ENCODE data around the gene VPS26C.

The VPS26C gene

DNA sequence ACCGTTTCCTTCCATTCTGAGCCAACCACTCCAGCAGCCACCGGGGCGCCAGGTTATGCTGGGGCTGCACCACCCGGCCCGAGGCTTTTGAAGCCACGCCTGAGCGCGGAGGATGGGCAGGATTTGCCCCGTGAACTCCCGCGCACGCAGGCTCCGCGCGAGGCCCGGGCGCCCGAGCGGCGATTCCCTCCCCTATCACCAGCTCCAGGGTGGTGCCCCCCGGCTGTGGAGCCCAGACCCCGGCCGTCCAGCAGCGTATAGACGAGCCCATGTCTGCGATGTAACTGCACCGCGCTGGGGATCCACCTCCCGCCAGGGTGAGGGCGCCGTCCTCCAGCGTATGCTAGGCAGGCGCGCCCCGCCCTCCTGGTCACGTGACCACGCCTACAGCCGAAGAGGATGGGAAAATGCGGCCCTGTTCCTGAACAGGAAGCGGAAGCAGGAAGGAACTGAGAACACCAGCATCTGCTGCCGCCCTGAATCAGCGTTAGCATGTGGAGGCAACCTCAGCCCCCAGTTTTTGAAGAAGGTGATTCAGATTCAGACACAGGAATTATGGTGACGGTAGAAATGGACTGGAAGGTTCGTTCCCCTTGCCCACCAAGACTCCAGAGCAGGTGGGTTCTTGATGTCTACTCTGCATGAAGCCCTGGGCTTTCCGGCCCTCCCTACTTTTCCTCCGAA is 46.0 kb downstream of the VPS26C start:
- DNase-seq (ENCODE audit: low read depth): peak; percentile 94

DNA sequence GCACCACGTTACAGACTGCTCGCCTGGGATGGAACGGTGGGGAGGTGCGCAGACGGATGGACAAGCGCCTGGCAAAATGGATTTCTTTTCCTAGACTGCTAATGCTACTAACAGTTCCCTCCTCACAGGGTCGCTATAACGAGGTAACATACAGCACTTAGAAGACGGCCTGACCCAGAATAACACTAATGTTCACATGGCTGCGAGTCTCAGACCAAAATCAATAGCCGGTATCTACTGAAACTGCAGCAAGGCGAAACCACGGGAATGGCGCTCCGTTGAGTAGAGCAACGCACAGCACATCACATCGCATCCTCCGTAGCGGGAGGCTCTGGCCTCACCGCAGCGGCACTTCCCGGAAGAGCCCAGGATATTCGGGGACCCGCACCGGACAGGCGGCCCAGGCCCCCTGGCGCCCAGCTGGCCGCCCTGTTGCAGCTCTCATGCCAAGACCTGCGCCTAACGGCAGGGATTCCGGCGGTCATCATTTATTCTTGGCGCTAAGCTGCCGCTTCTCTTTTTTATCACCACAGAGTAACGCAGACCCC is 46.6 kb downstream of the VPS26C start:
- TF ChIP-seq, protein P1, sequence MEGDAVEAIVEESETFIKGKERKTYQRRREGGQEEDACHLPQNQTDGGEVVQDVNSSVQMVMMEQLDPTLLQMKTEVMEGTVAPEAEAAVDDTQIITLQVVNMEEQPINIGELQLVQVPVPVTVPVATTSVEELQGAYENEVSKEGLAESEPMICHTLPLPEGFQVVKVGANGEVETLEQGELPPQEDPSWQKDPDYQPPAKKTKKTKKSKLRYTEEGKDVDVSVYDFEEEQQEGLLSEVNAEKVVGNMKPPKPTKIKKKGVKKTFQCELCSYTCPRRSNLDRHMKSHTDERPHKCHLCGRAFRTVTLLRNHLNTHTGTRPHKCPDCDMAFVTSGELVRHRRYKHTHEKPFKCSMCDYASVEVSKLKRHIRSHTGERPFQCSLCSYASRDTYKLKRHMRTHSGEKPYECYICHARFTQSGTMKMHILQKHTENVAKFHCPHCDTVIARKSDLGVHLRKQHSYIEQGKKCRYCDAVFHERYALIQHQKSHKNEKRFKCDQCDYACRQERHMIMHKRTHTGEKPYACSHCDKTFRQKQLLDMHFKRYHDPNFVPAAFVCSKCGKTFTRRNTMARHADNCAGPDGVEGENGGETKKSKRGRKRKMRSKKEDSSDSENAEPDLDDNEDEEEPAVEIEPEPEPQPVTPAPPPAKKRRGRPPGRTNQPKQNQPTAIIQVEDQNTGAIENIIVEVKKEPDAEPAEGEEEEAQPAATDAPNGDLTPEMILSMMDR (conservative IDR thresholded peaks at IDR 0.05; ENCODE audit: low read depth, low read length): peak; percentile 33
- H3K4me3 ChIP-seq (ENCODE audit: low read depth, low read length): peak overlapping the region; percentile 71
- peak; percentile 69 for DNase-seq (ENCODE audit: low read depth)

More for the DNA sequence above, 46.0 kb downstream of the VPS26C start:
- peak overlapping the region; percentile 71 for H3K4me3 ChIP-seq (ENCODE audit: low read depth, low read length)
- TF ChIP-seq, protein P1 (conservative IDR thresholded peaks at IDR 0.05; ENCODE audit: low read depth, low read length): peak; percentile 65

DNA sequence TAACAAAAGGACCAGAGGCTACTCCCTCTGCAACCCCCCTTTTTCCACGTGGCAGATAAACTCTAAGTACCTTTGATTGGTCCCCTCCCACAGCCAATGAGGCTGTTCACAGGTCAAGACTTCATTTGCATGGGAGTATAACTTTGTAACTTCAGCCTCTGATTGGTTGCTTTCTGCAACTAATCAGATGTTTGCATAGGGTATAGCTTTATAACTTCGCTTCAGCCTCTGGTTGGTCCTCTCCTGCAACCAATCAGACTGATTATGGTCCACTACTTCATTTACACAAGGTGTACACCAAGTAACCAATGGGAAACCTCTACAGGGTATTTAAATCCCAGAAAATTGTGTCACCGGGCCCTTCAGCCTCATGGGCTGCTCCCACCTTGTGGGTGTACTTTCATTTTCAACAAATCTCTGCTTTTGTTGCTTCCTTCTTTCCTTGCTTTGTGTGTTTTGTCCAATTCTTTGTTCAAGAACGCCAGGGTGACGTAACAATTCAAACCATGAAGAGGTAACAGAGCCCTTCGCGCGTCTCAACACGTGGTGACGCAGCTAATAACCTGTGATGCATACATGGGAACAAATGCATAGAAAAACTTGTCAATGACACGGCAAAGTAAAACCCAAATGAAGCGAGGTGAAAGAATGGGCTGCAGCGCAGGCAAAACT is 47.2 kb downstream of the VPS26C start:
- TF ChIP-seq, protein P1 (conservative IDR thresholded peaks at IDR 0.05; ENCODE audit: low read depth, low read length): no peak
- H3K4me3 ChIP-seq (ENCODE audit: low read depth, low read length): peak overlapping the region; percentile 71
- peak; percentile 19 for DNase-seq (ENCODE audit: low read depth)

DNA sequence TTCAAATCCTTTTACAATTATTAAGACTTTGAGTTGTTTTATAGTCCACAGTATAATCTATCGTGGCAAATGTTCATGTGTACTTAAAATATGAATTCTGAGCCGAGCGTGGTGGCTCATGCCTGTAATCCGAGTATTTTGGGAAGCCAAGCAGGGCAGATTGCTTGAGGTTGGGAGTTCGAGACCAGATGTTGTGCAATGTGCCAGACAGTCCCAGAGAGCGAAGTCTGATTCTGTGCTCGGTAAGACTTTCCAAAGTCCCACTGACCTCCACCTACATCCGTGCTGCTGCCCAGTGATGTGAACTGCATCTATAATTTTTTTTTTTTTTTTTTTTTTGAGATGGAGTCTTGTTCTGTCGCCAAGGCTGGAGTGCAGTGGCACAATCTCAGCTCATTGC is 52.2 kb downstream of the VPS26C start:
- TF ChIP-seq, protein P1 (conservative IDR thresholded peaks at IDR 0.05; ENCODE audit: low read depth, low read length): no peak
- H3K4me3 ChIP-seq (ENCODE audit: low read depth, low read length): no peak overlapping the region

DNA sequence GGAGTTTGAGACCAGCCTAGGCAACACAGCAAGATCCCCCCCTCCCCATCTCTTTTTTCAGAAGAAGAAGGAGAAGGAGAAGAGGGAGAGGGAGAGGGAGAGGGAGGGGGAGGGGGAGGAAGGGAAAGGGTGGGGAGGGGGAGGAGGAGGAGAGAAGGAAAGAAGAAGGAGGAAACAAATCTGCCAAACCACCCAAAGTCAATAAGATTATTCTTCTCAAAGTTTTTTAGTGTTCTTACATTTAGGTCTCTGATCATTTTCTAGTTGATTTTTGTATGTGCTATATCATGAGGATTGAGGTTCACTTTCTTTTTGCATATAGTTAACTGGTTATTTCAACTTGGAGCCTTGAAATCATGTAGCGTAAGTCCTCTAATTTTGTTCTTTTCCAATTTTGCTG is 56.3 kb downstream of the VPS26C start:
- no peak for DNase-seq (ENCODE audit: low read depth)

More for the DNA sequence above, 52.2 kb downstream of the VPS26C start:
- no peak for DNase-seq (ENCODE audit: low read depth)

DNA sequence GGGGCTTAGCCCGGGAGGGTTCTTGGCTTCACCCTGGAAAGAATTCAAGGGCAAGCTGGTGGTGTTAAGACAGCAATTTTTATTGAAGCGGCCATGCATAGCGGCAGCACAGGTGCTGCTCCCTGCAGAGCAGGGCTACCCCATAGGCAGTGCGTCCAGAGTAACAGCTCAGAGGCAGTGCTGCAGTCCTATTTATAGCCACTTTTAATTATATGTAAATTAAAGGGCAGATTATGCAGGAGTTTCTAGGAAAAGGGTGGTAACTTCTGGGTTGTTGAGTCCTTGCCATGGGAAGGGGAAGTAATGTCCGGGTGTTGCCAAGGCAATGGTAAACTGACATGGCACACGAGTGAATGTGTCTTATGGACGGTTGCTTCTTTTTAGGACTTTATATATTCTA is 57.0 kb downstream of the VPS26C start:
- DNase-seq (ENCODE audit: low read depth): no peak
- H3K4me3 ChIP-seq (ENCODE audit: low read depth, low read length): no peak overlapping the region
- TF ChIP-seq, protein P1 (conservative IDR thresholded peaks at IDR 0.05; ENCODE audit: low read depth, low read length): no peak

More for the DNA sequence above, 56.3 kb downstream of the VPS26C start:
- H3K4me3 ChIP-seq (ENCODE audit: low read depth, low read length): no peak overlapping the region
- TF ChIP-seq, protein P1 (conservative IDR thresholded peaks at IDR 0.05; ENCODE audit: low read depth, low read length): no peak
